ENCODE data around the gene SYNJ2.

DNA sequence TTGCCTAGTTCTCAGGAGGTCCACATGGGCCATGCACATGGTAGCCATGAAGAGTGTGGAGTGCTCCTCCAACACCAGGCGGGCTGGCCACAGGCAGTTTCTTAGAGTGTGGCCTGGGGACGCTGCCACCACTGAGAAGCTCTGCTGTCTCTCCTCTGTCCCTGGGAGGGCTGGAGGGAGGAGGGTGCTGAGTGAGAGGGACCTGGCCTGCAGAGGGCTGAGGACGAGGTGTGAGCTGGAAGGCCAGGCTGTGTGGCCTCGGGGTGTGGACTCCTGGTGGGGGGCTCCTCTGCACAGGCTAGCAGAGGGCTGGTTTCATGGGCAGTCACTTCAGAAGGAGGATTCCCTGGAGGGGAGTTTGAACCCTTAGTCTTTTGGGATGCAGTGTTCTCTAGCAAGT is 39.7 kb downstream of the SYNJ2 start:
- TF ChIP-seq EZH2 (IDR thresholded peaks at IDR 0.05; ENCODE audit: insufficient read depth, poor library complexity, severe bottlenecking): no peak
- no peak for TF ChIP-seq EZH2phosphoT487 (IDR thresholded peaks at IDR 0.05; ENCODE audit: insufficient read depth, low read depth)
